PC-3 (cell line): ENCODE data around the gene NR5A2. TPM values are rescaled to one million over a fixed set of nuclear protein-coding genes. Genes with fewer than 3 reads are reported as not detected.

Source experiments
- ATAC-seq: fragments of 200-7000 bp; cut with Tn5 transposase; 2 replicates; pipeline ENCODE4 v1.9.1; 2020; ENCODE audit warnings: mild to moderate bottlenecking, moderate library complexity
- BruUV-seq: library from RNA; stranded (reverse); fragments of 400-500 nt; replicated peaks from 2 replicates; lab custom pipeline; 2021; lab: Mats Ljungman, UMichigan
- CTCF ChIA-PET: fragments of 300-600 bp; sonication (Branson Sonifier 250); formaldehyde crosslinking; loops from one replicate; lab custom pipeline; 2022; ENCODE audit warnings: antibody characterized with exemption; lab: Charles Lee
- POLR2A ChIA-PET: fragments of 300-600 bp; sonication (Branson Sonifier 250); formaldehyde crosslinking; loops from one replicate; lab custom pipeline; 2022; ENCODE audit warnings: antibody characterized with exemption; ENCODE audit not compliant: unreplicated experiment; lab: Charles Lee
- DNase-seq: peaks from one replicate; pipeline ENCODE4 v3.0.0-alpha.2; 2015
- H2AFZ ChIP-seq: fragments of 300-600 bp; sonication (generic); 2 replicates; pipeline ENCODE4 v1.6.0; 2016; ENCODE audit warnings: antibody characterized with exemption, low read length
- H3F3A ChIP-seq: fragments of 300-600 bp; sonication (generic); one replicate; pipeline ENCODE4 v1.6.0; 2017; ENCODE audit warnings: antibody characterized with exemption, low read length, control low read depth, mild to moderate bottlenecking; ENCODE audit not compliant: unreplicated experiment
- H3K27ac ChIP-seq: fragments of 300-600 bp; sonication (generic); 2 replicates; pipeline ENCODE4 v1.5.1; 2016; ENCODE audit warnings: mild to moderate bottlenecking, low read length
- H3K27me3 ChIP-seq: fragments of 300-600 bp; sonication (generic); 2 replicates; pipeline ENCODE4 v1.6.1; 2016; ENCODE audit warnings: low read length, mixed read lengths
- H3K36me3 ChIP-seq: fragments of 300-600 bp; sonication (generic); 2 replicates; pipeline ENCODE4 v1.6.1; 2016; ENCODE audit warnings: low read depth, mixed run types, low read length, mixed read lengths
- H3K4me1 ChIP-seq: fragments of 300-600 bp; sonication (generic); 2 replicates; pipeline ENCODE4 v1.5.1; 2016; ENCODE audit warnings: low read length; ENCODE audit not compliant: insufficient read depth
- H3K4me2 ChIP-seq: fragments of 300-600 bp; sonication (generic); 2 replicates; pipeline ENCODE4 v1.6.0; 2016; ENCODE audit warnings: low read length
- H3K4me3 ChIP-seq: fragments of 300-600 bp; sonication (generic); 2 replicates; pipeline ENCODE4 v1.5.1; 2016; ENCODE audit warnings: mild to moderate bottlenecking, low read length, mixed read lengths
- H3K79me2 ChIP-seq: fragments of 300-600 bp; sonication (generic); 2 replicates; pipeline ENCODE4 v1.6.1; 2017; ENCODE audit warnings: low read length, mixed read lengths
- H3K9ac ChIP-seq: fragments of 300-600 bp; sonication (generic); 2 replicates; pipeline ENCODE4 v1.6.0; 2016; ENCODE audit warnings: mild to moderate bottlenecking, low read length
- H3K9me2 ChIP-seq: fragments of 300-600 bp; sonication (generic); replicated peaks from 2 replicates; pipeline ENCODE4 v1.6.1; 2016; ENCODE audit warnings: mixed run types, low read length, mixed read lengths
- H3K9me3 ChIP-seq: fragments of 300-600 bp; sonication (generic); 2 replicates; pipeline ENCODE4 v1.6.1; 2016; ENCODE audit warnings: low read length, mixed read lengths
- H4K20me1 ChIP-seq: fragments of 300-600 bp; sonication (generic); 2 replicates; pipeline ENCODE4 v1.6.1; 2016; ENCODE audit warnings: low read length, mixed read lengths
- EZH2 ChIP-seq: fragments of 300-600 bp; sonication (generic); IDR thresholded peaks from one replicate; pipeline ENCODE4 v1.6.1; 2017; ENCODE audit warnings: antibody characterized with exemption, mild to moderate bottlenecking, low read length; ENCODE audit not compliant: unreplicated experiment
- EZH2phosphoT487 ChIP-seq: fragments of 300-600 bp; sonication (generic); IDR thresholded peaks from 2 replicates; pipeline ENCODE4 v1.6.1; 2018; ENCODE audit warnings: mild to moderate bottlenecking, antibody characterized with exemption, low read length, borderline replicate concordance
- intact Hi-C: fragments of 100-400 bp; cut with micrococcal nuclease; formaldehyde crosslinking; loops from 2 replicates; pipeline ENCODE4 v1.9.0; 2023
- total RNA-seq: library from RNA; depleted of rRNA; stranded (reverse); fragments of >200 nt; gene quantifications from 2 replicates; pipeline ENCODE4 v1.2.3, GENCODE V29; 2014
- TF ChIP-seq, protein P1 (sequence below): fragments of 300-600 bp; sonication (generic); conservative IDR thresholded peaks from 2 replicates; pipeline ENCODE4 v1.5.1; 2017; ENCODE audit warnings: antibody characterized with exemption, low read depth, mild to moderate bottlenecking, low read length

Gene NR5A2
- total RNA-seq, 1 experiment from 2014 or later = 0.36 TPM

DNA sequence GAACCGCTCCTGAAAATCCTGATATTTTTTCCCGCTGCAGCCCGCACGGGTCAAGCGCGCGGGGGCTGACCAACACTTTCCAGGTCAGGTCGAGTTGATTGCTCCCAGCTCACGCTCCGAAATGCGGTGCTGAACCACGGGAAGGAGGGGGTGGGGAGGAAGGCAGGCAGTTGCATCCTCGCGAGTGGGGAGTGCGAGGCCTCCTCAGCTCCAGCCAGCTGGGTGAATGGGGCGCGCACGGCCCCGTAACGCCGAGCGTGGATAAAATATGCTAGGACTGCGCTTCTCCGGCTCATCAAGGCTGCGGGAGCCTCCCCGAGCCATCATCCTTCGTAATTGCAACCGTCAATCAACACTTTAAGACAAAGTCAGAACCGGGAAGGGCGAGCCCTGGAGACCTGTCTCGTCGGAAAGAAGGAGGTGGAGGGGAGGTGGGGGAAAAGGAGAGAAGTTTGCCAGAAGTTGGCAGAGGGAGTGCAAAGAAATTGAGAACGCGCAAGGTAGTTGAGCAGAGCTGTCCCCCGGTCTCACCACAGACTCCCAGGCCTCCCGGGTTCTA, 8.0 kb downstream of the NR5A2 start:
- no peak overlapping the region for H3K4me3 ChIP-seq
- no peak overlapping the region for H3K27ac ChIP-seq
- peaks cover 77% of the 10 kb centered on the region for H3K27me3 ChIP-seq
- ChIA-PET POLR2A (interaction anchor here (0.6 kb wide), 1 partner anchor 86 kb away, joined by 4 read pairs; no protein-coding TSS in a partner anchor), CTCF (no interaction called here)
- no peaks in the 10 kb centered on the region for H3K36me3 ChIP-seq
- no peak overlapping the region for H3K4me2 ChIP-seq
- H2AFZ ChIP-seq = no peak overlapping the region
- H3K4me1 ChIP-seq = peaks cover 7% of the 10 kb centered on the region; the same call in 1 of the 2 replicates
- no peak overlapping the region for H3K9ac ChIP-seq
- no peaks in the 10 kb centered on the region for H3K9me3 ChIP-seq
- no peaks in the 10 kb centered on the region for H3K79me2 ChIP-seq
- TF ChIP-seq EZH2 (no peak), EZH2phosphoT487 (no peak)
- TF ChIP-seq, protein P1, sequence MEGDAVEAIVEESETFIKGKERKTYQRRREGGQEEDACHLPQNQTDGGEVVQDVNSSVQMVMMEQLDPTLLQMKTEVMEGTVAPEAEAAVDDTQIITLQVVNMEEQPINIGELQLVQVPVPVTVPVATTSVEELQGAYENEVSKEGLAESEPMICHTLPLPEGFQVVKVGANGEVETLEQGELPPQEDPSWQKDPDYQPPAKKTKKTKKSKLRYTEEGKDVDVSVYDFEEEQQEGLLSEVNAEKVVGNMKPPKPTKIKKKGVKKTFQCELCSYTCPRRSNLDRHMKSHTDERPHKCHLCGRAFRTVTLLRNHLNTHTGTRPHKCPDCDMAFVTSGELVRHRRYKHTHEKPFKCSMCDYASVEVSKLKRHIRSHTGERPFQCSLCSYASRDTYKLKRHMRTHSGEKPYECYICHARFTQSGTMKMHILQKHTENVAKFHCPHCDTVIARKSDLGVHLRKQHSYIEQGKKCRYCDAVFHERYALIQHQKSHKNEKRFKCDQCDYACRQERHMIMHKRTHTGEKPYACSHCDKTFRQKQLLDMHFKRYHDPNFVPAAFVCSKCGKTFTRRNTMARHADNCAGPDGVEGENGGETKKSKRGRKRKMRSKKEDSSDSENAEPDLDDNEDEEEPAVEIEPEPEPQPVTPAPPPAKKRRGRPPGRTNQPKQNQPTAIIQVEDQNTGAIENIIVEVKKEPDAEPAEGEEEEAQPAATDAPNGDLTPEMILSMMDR = no peak
- intact Hi-C loops = loop anchor here (5.0 to 10.0 kb wide), 2 partner anchors 242 to 449 kb away; no protein-coding TSS in a partner anchor
- H3F3A ChIP-seq = no peaks in the 10 kb centered on the region
- DNase-seq = no peak
- no peak for ATAC-seq
- H4K20me1 ChIP-seq = no peaks in the 10 kb centered on the region
- no peaks in the 10 kb centered on the region for H3K9me2 ChIP-seq
- no TSS peak for BruUV-seq

DNA sequence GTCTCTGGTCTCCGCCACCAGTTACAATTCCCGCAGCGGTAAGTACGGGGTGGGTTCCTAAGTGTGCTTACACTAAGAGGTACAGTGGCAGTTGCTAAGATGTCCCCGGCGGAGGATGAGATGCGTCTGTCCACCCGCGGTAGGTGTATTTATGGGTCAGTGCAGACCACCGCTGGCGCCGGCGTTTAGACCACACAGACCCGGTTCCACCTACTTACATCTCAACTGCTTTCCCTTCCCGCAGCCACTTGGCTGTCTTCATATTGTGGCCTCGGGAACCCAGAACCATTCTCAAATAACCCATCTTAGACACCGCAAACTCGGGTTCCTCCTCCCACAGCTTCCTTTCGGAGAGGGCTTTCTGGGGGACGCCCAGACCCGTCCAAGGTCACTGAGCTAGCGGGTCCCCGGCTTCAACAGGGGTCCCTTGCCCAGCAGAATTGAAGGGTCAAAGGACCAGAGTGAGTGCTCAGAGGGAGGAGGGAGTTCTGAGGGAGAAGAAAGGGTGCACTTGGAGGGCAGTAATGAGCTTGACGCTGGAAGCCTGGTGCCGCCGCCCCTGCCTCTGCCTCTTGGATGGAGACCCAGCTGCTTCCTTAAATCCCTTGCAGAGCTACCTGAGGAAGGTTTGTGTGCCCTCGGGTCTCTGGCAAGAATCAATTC, 8.6 kb downstream of the NR5A2 start:
- Histone ChIP-seq H3K27ac (no peak overlapping the region), H3K36me3 (no peaks in the 10 kb centered on the region), H3K9me2 (no peaks in the 10 kb centered on the region), H3K9ac (no peak overlapping the region), H2AFZ (no peak overlapping the region), H4K20me1 (no peaks in the 10 kb centered on the region), H3K27me3 (peaks cover 77% of the 10 kb centered on the region), H3F3A (no peaks in the 10 kb centered on the region), H3K4me3 (no peak overlapping the region), H3K79me2 (no peaks in the 10 kb centered on the region), H3K4me1 (peaks cover 7% of the 10 kb centered on the region; the same call in 1 of the 2 replicates), H3K9me3 (no peaks in the 10 kb centered on the region), H3K4me2 (no peak overlapping the region)
- intact Hi-C loops = loop anchor here (5.0 to 10.0 kb wide), 2 partner anchors 241 to 449 kb away; no protein-coding TSS in a partner anchor
- BruUV-seq = no TSS peak
- DNase-seq = no peak
- no peak for TF ChIP-seq EZH2phosphoT487
- TF ChIP-seq, protein P1 = no peak
- no peak for TF ChIP-seq EZH2
- ChIA-PET POLR2A (no interaction called here), CTCF (no interaction called here)
- ATAC-seq = no peak
